GM19372 (cell line): ENCODE measurements around the gene NANOGP8.
"Not testable (repeated sequence)": the region's sequence is repeated elsewhere in the genome, so short reads cannot be mapped to it uniquely, and the experiment has no call there.

Source experiments
- ATAC-seq: cut with Tn5 transposase; IDR thresholded peaks from one replicate; pipeline ENCODE4 v1.9.1; 2021; ENCODE audit warnings: mild to moderate bottlenecking, low read depth, moderate library complexity; ENCODE audit not compliant: unreplicated experiment

NANOGP8 gene, protein sequence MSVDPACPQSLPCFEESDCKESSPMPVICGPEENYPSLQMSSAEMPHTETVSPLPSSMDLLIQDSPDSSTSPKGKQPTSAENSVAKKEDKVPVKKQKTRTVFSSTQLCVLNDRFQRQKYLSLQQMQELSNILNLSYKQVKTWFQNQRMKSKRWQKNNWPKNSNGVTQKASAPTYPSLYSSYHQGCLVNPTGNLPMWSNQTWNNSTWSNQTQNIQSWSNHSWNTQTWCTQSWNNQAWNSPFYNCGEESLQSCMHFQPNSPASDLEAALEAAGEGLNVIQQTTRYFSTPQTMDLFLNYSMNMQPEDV

DNA sequence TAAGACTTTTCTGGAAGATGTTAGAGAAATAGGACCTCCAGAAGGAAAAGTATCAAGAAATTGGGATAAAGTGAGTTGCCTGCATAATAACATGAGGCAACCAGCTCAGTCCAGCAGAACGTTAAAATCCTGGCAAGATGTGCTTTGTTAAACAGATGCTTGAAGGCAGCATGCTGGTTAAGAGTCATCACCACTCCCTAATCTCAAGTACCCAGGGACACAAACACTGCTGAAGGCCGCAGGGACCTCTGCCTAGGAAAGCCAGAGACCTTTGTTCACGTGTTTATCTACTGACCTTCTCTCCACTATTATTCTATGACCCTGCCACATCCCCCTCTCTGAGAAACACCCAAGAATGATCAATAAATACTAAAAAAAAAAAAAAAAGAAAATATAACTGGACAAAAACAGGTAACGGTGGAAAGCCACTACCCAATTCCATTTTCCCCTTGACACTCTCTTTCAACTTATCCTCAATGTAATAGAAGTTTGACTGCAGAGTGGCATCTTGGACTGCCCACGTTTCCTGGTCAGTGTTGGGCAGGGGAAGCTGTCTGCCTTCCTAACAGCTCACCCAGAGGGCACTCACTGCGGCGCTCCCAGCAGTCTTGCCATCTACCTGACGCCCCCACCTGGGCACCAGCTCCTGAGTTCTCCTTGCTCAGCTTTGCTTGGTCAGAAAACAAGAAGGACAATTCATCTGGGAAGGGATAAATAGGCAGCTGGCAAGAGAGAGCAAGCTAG lies at the start of gene NANOGP8:
Gene NANOGP8, minus strand, starts transcription at position 120 of the 744 bp plus-strand sequence. CDS start 185 bp downstream, outside the sequence.
- not testable (repeated sequence) for ATAC-seq

DNA sequence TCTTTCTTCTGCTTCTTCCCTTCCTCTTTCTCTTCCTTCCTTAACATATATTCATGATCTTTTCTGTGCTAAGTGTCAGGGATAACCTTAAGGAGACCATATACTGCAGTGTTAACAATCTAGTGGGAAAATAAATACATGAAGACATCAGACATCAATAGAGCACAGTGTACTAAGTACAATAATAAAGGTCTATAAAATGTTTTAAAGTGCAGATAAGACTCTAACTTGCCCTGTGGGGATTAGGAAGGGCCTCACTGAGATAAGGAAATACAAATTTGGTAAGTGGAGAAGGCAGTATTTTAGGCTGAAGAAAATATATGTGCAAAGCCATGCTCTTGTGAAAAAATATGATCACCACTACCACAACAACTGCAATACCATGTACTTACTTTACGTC lies 49.2 kb upstream of the NANOGP8 start:
- no peak for ATAC-seq

DNA sequence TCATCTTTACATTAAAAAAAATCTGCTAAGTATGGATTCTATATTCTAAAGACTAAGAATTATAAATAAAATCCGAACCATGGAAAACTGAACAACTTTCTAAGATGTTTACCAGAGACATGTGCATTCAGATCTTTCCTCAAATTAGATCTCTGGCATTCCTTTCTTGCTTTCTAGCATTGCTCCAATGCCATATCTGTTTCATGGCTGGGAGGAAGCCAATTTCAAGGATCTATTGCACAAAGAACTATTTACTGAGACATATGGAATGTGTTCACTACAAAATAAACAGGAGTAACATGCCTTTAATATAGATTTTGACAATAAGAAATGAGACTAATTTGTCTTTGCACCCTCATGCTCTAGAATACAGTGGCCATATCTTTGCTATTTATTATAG lies 45.1 kb upstream of the NANOGP8 start:
- ATAC-seq, result no peak

DNA sequence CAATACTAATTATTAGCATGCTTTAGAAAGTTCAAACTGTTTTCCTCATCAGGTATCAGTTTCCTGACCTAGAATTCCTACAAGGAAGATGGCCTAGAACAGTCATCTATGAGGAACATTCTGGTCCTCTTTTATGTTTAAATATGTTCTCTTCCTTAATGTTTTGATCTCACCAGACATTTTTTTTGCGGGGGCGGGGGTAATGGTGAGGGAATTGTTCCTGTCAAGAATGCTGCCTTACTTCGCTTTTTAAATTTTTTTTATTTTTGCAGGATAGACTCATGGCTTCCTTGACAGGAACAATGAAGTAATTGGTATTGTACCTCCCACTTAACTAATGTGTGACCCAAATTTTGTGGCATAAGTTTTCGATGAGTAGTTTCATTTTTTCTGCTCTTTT lies 44.3 kb upstream of the NANOGP8 start:
- ATAC-seq, result no peak

DNA sequence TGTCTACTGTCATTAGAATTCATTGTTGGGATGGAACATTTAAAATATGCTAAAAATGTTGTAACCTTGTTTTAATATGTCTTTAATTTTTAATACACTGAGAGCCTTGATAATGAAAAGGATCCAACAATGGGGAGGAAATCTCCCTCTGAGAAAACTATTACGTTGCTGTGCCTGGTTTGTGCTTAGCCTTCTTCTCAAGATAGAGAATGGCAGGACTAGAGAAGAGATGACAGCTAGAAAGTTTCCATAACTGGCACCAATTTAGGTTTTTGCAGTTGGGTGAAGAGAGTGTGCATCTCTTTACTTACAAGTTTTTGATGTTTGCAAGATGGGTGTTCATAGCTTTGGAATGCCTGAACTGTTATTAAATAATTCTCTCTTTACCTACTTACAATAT lies 42.6 kb upstream of the NANOGP8 start:
- ATAC-seq, result no peak

DNA sequence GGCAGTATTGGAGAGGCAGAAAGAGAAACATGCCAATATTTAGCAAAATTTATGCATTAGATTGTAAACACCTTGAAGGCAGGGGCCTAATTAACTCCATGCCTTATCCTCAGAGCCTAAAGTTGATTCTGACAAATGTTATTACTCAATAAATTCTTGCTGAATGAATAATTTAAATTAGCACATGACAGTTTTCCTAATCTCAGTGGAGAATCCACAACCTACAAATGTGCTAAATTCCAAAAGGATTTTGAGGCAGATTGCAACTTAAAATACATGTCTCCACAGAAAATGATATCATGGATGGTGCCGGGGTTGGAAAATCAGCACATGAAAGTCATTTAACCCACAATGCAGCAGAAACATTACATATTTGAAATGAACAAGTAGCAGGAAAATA lies 41.1 kb upstream of the NANOGP8 start:
- no peak for ATAC-seq

DNA sequence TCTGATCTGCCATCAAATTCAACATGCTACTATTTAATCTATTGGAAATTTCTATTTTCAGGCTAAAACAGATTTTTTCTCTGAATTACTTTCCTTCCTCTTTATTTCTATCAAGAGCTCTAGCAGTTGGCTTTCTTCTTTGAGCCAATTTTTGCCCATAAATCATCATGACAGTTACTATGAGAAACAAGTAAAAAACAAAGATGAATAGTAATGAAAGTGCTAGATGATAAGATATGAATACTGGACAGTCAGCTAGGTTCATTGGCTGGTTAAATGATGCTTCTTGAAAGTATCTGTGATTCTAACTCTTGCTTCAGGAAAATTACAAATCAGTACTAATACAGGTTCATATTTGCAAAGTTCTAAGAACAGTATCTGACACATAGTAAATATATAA lies 38.6 kb upstream of the NANOGP8 start:
- ATAC-seq, result no peak

DNA sequence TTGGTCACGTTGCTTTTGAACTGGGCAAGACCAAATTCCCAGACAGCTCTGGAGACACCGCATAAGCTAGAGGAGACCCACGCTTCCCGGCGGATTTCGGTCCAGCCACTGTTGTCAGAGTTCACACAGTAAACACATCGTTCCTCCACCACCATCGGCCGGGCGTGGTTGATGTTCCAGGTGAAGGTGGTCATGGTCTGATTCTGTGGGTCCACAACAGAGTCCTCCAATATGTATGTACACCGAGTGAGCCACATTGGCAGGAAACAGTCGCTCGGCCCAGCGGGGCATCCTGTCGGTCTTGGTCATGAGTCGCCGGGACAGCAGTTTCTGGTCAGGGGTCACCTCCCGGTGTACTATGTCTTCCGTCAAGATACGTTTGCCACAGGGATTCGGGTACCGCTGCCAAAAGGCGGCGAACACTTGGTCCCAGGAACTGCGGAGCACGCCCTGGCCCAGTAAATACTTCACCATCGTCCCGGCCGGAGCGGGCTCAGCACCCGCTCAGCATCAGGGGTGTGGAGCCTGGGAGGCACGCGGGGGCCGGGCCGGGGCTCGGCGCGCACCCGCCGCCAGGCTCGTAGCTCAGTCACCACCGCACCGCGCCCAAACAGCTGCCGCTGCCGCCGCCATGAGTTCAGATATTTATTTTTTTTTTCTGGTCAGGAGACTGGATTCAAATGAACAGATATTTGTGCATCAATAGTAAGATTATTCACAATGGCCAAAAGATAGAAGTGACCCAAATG lies 36.7 kb upstream of the NANOGP8 start:
- ATAC-seq, result no peak

DNA sequence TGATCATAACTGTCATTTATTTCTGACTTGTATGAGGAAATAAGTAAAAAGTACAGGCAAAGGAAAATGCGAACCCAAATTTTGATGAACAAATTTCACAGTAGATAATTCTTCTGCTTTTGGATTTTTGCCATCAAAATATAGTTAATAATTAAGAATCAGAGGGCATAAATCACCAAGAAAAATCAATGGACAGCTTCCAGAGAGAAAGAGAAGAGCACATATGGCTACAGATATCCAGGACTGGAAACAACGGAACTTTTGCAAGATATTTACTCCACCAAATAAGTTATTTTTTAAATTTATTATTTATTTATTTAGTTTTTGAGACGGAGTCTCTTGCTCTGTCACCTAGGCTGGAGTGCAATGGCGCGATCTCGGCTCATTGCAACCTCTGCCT lies 35.1 kb upstream of the NANOGP8 start:
- ATAC-seq, result no peak

DNA sequence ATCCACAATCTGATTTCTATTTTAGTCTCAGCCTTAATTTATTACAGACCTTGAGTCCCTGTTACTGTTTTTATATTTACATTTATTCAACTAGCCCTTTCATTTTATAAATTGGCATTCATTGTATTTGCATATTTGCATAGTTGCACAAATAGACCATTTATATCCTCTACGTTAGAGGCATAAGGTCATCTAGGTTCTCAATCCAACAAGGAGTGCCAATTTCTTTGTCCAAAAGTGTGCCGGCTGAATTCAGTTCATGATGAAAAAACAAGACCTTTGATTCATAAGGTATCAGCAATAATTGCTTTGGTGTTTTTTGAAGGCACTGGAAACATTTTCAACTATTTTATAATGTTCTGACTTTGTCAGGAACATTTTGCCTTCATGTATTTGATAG lies 33.9 kb upstream of the NANOGP8 start:
- no peak for ATAC-seq

DNA sequence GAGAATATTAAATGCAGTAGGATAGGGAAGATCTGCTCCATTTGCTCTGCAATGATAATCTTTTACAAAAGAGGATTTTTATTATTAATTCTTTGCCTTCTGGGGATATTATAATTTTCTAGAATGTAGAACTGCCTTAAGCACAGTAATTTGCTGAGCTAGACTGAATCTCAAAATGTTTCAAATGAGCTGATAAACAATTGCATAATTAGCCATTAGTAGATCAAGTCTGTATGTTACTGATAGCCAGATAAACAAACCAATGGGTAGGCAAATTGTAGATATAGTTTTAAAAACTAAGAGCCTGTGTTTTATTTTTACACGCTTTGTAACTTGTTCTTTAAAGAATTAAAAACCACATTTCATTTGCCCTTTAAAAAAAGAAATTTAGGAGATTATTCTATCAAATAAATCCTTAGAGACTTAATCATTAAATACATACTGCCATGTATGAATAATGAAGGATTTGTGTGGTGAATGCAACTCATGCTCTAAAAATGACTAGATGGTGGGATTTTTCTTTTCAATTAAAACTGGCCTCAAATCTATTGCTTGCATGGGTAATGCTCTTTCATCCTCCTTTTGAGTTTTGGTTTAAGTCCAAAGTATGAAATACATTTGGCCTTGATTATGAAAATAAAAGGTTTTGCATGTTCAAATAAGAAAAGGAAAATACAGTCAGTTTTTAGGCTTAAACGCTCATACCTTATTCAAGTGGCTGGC lies 32.6 kb upstream of the NANOGP8 start:
- ATAC-seq, result no peak

DNA sequence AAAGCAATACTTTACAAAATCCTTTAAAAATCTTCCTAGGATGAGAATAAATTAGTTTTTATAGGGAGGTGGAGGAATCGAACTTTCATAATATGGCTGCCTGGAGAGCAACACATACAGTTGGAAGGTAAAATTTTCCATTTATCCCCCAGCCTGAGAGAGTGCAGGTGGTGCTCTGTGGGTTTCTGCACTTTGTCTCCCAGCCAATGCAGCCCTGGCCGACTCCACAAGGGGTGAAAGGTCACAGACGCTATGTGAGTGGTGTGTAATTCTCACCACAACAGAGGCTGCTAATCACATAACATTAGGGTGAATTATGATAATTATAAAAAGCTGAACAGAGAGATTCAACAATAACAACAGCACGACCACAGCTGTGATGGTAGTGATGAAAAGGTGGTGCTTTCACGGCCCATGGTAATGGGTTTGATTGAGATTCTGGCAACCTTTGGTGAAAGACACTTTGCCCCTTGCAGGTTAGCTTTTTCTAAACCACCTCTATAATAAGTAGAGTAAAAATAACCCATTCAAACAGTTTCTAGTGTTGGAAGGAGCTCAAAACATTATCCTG lies 30.1 kb upstream of the NANOGP8 start:
- no peak for ATAC-seq

DNA sequence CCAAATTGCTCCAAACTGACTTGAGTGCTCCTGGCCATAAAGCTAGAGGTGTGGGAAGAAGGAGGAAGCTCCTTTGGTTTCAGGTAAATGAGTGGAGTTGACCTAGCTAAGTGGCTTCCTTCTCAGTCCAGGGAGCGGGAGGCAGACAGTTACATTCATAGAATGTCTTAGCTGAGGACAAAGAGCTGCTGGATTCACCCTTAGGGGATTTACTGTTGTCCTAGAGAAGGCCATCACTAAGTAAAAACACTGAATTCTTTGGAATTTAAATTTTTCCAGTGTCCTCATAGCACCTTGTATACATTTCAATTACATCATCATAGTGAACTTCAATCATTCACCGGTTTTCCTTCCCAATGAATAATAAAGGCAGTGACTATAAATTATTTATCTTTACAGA lies 27.3 kb upstream of the NANOGP8 start:
- ATAC-seq, result no peak

DNA sequence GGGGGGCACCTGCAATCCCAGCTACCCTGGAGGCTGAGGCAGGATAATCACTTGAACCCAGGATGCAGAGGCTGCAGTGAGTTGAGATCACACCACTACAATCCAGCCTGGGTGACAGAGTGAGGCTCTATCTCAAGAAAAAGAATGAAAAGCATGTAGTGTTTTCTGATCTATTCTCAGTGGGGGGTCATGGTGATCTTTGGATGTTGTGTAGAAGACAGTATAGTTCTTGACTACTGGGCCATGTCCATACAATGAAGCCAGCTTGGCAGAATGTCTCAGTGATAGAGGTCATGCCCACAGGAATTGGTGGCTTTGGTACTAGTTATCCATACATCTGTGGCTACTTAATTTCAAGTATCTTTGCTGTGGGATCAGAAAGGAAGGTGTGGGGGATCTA lies 26.8 kb upstream of the NANOGP8 start:
- ATAC-seq, result no peak

DNA sequence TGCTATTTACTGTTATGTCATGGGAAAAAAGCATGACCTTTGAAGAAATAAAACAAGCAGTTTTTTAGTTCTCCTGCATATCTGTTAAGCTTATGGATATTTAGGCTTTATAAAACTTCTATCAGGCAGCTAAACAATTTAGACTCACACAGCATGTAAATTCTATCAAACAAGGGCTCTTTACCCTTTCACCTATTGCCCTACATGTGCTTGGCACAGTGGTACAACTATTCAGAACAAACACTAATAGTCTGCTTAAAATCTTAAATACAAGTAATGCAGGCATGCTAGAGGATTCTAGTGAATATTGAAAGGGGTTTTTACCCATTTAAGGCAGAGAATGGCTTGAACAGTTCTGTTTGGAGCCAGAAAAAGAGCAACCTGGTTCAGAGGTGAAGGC lies 23.4 kb upstream of the NANOGP8 start:
- ATAC-seq, result no peak

DNA sequence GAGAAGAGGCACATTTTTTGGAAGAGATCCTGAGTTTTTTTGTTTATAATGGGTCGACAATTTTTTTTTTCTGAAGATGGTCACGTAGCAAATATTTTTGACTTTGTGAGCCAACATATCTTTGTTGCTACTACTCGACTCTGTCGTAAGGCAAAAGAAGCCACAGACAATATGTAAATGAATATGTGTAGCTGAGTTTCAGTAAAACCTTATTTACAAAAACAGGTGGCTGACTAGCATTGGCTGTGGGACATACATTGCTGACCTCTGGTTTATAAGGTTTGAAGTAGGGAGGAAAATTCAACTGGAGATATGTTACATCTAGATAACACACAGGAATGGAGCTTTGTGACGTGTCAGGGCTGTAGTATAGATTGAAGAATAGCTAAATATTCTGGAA lies 22.5 kb upstream of the NANOGP8 start:
- ATAC-seq, result no peak

DNA sequence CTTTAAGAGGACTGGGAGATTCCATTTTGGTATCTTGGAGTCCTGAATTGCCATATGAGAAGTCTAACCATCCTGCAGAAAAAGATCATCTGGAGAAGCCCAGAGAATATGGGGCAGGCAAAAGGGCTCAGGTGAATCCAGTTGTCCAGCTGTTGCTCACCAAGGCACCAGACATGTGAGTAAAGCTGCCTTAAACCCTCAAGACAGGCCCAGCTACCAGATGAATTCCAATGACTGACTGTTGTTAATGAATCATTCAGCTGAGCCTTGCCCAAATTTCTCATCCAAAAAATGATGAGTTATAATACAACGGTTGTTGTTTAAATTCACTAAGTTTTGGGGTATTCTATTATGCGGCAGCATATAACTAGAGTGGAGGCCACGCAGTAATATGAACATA lies 22.0 kb upstream of the NANOGP8 start:
- no peak for ATAC-seq

DNA sequence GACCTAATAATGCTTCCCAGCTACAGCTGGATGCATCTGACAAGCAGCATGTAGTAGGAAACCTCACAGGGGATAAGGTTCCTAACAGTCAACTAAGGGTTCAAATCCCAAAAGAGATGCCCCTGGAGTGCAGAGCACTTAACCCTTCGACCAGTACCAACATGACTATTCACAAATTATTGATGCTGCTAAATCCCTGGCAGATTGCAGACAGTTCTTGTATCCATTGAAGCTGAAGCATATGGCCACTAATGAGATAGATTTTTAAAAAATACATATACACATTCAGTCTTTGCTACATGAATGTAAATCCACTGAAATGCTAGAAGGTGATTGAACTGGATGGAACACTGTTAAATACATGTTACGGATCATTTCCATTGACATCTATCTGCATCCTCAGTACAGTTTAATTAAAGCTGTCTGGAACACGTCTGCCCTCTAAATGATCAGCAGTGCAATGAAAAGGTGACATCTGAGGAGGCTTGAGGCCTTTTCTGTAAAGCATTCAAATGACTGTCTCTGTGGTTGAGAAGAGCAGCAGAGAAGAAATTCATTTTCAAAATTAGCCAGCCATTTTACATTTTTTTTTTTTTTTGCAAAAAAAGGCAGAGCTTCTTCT lies 19.5 kb upstream of the NANOGP8 start:
- ATAC-seq, result no peak

DNA sequence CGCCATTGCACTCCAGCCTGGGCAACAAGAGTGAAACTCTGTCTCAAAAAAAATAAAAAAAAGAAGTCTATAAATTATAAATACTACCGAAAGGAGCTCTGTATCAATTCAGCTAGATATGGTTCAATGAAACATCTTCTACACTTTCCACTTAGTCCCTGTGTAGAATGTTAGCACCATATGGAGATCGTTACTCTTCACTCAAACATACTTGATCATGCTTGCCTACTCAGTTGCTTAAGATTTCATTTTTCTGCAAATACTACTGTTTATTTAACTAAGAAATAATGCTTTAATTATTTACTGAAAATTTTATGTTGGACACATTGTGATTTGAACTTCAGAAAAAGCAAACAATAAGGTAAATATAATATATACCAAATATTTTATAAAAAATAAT lies 17.1 kb upstream of the NANOGP8 start:
- ATAC-seq, result no peak

DNA sequence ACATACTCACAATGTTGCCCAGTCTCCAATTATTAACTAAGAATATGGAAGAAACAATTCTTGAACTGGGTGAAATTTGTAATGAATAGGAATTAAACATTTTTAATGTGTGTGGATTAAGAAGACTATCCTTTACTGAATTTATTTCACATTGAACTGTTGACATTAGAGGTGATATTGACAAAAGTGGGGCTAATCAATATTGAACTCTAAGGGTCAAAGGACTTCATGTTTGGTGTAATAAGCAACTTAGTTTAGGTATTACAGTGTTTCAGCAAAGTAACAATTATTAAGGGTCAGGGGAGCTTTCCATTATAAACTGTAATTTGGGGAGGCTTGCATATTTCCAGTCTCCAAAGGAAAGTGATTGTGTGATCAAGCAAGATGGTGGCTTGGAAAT lies 16.2 kb upstream of the NANOGP8 start:
- ATAC-seq, result no peak
